GM06990 (cell line): Measurements from ENCODE around the gene JARID2.

Source experiments
- DNase-seq: peaks from one replicate; pipeline ENCODE4 v3.0.0-alpha.2; 2011; ENCODE audit not compliant: insufficient read length; ENCODE audit errors: extremely low read depth
- H3K27me3 ChIP-seq: replicated peaks from 2 replicates; pipeline ENCODE4 v1.6.0; 2011; ENCODE audit warnings: low read length; ENCODE audit not compliant: control insufficient read depth, insufficient read depth
- H3K36me3 ChIP-seq: 2 replicates; pipeline ENCODE4 v1.5.1; 2011; ENCODE audit warnings: low read length; ENCODE audit not compliant: control insufficient read depth, insufficient read depth
- H3K4me3 ChIP-seq: replicated peaks from 2 replicates; pipeline ENCODE4 v1.5.1; 2011; ENCODE audit warnings: low read depth, mild to moderate bottlenecking, control low read depth, low read length
- TF ChIP-seq, protein P1 (sequence below): IDR thresholded peaks from 2 replicates; pipeline ENCODE4 v1.5.1; 2011; ENCODE audit warnings: low read length, control low read depth, mild to moderate bottlenecking, inconsistent platforms; ENCODE audit not compliant: insufficient read depth, poor library complexity, severe bottlenecking

JARID2 gene

DNA sequence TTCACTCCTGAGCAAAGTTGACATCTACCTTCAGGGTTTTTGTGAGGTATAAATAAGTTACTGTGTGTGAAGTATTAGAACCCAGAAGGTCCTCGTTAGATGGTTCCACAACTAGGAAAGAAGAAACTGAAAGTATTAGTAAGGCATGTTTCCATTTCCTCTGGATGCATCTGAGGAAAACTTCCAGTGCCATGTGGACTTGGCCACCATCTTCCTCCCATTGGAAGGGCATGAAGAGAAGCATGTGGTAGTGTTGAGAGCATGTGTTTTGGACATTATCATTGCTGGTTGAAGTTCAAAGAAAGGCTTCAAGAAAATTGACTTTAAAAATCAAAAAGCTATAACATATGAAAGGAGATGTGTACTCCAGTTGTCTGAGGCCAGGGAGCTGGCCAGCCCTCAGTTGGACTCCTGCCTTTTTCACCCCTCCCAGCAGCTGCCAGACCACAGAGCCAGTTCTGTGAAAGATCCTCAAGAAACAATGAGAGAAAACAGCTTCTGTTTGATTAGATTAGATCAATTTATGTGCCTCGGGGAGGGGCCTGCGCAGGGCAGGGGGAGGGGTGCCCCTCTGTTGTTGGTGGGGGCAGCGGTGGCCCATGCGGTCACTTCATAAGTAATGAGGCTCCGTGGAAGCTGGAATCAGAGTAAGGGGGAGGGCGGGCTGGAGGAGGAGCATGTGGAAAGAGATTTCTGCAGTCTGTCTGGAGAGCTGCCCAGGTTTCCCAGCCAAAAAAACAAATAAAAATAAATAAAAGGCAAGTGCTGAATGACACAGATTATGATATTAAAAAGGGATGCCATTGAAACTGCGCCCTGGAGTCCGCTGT, 154.0 kb downstream of the JARID2 start:
- H3K27me3 ChIP-seq = no peaks in the 10 kb centered on the region
- no peak overlapping the region for H3K4me3 ChIP-seq
- no peak for DNase-seq
- no peaks in the 10 kb centered on the region for H3K36me3 ChIP-seq
- TF ChIP-seq, protein P1, sequence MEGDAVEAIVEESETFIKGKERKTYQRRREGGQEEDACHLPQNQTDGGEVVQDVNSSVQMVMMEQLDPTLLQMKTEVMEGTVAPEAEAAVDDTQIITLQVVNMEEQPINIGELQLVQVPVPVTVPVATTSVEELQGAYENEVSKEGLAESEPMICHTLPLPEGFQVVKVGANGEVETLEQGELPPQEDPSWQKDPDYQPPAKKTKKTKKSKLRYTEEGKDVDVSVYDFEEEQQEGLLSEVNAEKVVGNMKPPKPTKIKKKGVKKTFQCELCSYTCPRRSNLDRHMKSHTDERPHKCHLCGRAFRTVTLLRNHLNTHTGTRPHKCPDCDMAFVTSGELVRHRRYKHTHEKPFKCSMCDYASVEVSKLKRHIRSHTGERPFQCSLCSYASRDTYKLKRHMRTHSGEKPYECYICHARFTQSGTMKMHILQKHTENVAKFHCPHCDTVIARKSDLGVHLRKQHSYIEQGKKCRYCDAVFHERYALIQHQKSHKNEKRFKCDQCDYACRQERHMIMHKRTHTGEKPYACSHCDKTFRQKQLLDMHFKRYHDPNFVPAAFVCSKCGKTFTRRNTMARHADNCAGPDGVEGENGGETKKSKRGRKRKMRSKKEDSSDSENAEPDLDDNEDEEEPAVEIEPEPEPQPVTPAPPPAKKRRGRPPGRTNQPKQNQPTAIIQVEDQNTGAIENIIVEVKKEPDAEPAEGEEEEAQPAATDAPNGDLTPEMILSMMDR = no peak

DNA sequence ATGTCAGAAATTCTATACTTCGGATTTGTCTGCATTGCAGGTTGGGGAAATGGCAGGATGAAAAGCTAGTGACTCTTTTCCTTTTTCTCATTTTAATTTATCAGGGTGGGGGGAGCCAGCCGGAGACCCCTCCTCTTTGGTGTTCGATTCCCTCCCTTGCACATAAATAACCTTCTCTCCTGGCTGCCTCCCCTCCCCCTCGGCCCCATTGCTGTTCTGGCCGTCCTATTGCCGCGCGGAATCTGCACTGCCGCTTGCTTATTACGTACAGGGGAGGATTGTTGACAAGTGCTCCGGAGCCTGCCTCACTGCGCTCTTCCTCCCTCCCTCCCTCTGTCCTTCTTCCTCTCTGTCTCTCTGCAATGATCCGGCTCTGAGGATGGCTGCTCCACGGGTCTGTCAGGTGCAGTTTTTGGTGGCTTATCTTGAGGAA, 154.7 kb downstream of the JARID2 start:
- TF ChIP-seq, protein P1 = no peak
- Histone ChIP-seq H3K27me3 (no peaks in the 10 kb centered on the region), H3K36me3 (no peaks in the 10 kb centered on the region), H3K4me3 (no peak overlapping the region)
- DNase-seq = no peak

DNA sequence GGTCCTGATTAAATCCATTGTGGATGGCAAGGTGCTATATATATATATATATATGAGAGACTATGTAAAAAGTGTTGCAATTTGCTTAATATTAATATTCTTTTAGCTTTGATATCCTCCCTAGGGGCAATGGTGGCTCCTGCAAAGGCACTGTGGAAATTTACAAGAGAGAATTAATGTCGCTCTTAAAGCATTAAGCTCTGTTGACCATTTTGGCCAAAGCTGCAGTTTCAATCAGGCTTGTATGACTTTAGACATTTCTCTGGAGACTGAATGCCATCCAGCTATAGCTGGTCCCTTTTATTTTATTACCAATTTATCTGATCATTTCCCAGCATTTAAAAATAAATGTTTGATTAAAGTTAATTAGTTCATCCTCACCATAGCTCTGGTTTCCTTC, 155.3 kb downstream of the JARID2 start:
- TF ChIP-seq, protein P1 = no peak
- no peak overlapping the region for H3K4me3 ChIP-seq
- no peaks in the 10 kb centered on the region for H3K27me3 ChIP-seq
- no peak for DNase-seq
- no peaks in the 10 kb centered on the region for H3K36me3 ChIP-seq

DNA sequence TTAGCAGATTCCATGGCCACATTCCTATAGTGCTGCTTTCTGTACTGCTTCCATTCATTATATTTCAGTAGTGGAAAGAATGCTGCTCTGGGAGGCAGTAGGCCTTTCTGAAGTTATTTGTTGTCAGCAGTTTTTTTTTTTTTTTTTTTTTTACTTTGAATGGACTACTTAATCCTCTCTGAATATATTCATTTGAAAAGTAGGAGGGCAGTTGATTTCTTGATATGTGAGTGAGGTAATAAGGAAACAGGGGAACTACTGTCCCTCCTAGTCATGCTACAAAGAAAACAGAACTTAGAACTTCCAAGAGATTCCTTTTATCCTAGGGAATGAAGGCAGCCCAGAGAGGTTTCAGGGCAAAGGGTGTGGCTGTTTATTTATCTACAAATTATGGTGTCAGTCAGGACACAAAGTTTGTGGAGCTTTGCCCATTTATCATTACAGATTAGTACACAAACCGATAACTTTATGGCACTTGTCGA, 155.9 kb downstream of the JARID2 start:
- TF ChIP-seq, protein P1 = no peak
- no peak for DNase-seq
- no peaks in the 10 kb centered on the region for H3K27me3 ChIP-seq
- H3K4me3 ChIP-seq = no peak overlapping the region
- H3K36me3 ChIP-seq = no peaks in the 10 kb centered on the region

DNA sequence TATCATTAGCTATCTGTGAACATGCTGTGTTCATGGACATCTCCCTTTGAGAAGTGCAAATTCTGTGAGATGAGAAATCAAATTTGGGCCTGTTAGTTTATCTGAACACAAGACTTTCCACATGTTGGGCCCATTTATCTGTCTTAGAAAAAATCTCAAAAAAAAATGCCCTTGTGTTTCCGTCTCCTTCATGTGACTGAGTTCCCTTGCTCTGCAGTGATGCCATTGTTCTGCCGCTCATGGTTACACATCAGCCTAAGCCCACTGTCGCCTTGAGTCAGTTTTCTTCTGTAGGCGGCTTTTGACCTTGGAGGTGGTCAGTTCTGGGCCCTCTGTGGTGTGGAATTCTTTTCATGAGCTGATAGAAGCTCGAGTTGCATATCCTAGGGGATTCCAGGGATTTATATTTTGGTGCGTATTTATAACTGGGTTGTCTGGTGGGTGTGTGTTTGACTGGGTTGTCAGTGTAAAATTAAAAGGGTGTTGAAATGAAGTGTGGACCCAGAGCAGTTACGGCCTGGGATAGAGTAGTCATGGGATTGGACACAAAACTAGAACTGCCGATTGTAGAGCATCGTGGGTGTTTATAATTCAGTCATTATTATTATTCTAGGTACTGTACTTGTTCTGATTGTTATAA, 156.7 kb downstream of the JARID2 start:
- TF ChIP-seq, protein P1 = no peak
- no peak for DNase-seq
- Histone ChIP-seq H3K36me3 (no peaks in the 10 kb centered on the region), H3K4me3 (no peak overlapping the region), H3K27me3 (no peaks in the 10 kb centered on the region)
